HepG2 (cell line): ENCODE measurements around the gene PXMP4. TPM values are rescaled to one million over a fixed set of nuclear protein-coding genes. Genes with fewer than 3 reads are reported as not detected.

Source experiments
- CENPX ChIP-seq: sonication (generic); formaldehyde crosslinking; IDR thresholded peaks from 2 replicates; pipeline ENCODE4 v1.9.0; 2021; ENCODE audit warnings: mild to moderate bottlenecking, missing genetic modification reagents, moderate library complexity
- IRX3 ChIP-seq: sonication (generic); formaldehyde crosslinking; IDR thresholded peaks from 2 replicates; pipeline ENCODE4 v1.8.1; 2023; ENCODE audit warnings: mild to moderate bottlenecking, low read depth, missing genetic modification reagents, borderline replicate concordance
- KDM1A ChIP-seq: IDR thresholded peaks from 2 replicates; pipeline ENCODE4 v1.6.1; 2016; ENCODE audit warnings: missing compliant biosample characterization
- NCOA1 ChIP-seq: sonication (generic); formaldehyde crosslinking; IDR thresholded peaks from 2 replicates; pipeline ENCODE4 v1.9.0; 2021; ENCODE audit warnings: missing genetic modification reagents
- NR2F1 ChIP-seq, 2 experiments: fragments of 450-650 bp in 1 of 2; formaldehyde crosslinking in 1 of 2; IDR thresholded peaks; 2 replicates each; pipeline versions ENCODE4 v1.5.0 to v1.6.1; 2016 to 2020; ENCODE audit warnings: mild to moderate bottlenecking in 1 of 2, missing compliant biosample characterization in 1 of 2, missing genetic modification reagents in 1 of 2, moderate library complexity in 1 of 2
- YY1 ChIP-seq: IDR thresholded peaks from 2 replicates; pipeline ENCODE4 v1.6.1; 2011; ENCODE audit warnings: low read length, low read depth, moderate library complexity, mild to moderate bottlenecking; ENCODE audit not compliant: insufficient read depth, insufficient replicate concordance
- ZEB1 ChIP-seq: IDR thresholded peaks from 2 replicates; pipeline ENCODE4 v1.6.1; 2012; ENCODE audit warnings: mild to moderate bottlenecking, low read depth, inconsistent platforms; ENCODE audit not compliant: insufficient replicate concordance
- ZIK1 ChIP-seq: sonication (generic); formaldehyde crosslinking; IDR thresholded peaks from 2 replicates; pipeline ENCODE4 v1.5.0; 2020; ENCODE audit warnings: mild to moderate bottlenecking, low read depth, missing genetic modification reagents, borderline replicate concordance
- ZMYM2 ChIP-seq: sonication (generic); formaldehyde crosslinking; IDR thresholded peaks from 2 replicates; pipeline ENCODE4 v1.8.0; 2022; ENCODE audit warnings: mild to moderate bottlenecking, missing genetic modification reagents
- ZNF510 ChIP-seq: sonication (generic); formaldehyde crosslinking; IDR thresholded peaks from 2 replicates; pipeline ENCODE4 v1.4.0; 2020; ENCODE audit warnings: low read depth, mild to moderate bottlenecking, missing genetic modification reagents
- polyA plus RNA-seq, 8 experiments: library from polyadenylated mRNA; depleted of rRNA in 3 of 8; stranded (reverse) in 7 of 8; unstranded in 1 of 8; fragments of >200 nt; fragmentation: Illumina TruSeq in 4 of 8; extraction: Trizol in 4 of 8; gene quantifications; 2 replicates each; pipeline versions ENCODE4 v1.2.1 to v1.2.3, GENCODE V29; 2011 to 2016; ENCODE audit warnings: low read depth in 4 of 8, missing spikeins in 1 of 8, mixed read lengths in 1 of 8; ENCODE audit not compliant: insufficient read depth in 1 of 8
- total RNA-seq, 5 experiments: library from RNA; depleted of rRNA; stranded (reverse); fragments of >200 nt; fragmentation: Illumina TruSeq; extraction: Trizol; gene quantifications; 2 replicates each; pipeline ENCODE4 v1.2.3, GENCODE V29; 2016; ENCODE audit warnings: low read depth in 1 of 5
- TF ChIP-seq, protein P1 (sequence below), 2 experiments: sonication (generic) in 1 of 2; formaldehyde crosslinking in 1 of 2; IDR thresholded peaks; 2 replicates each; pipeline versions ENCODE4 v1.4.0 to v1.6.1; 2016 to 2020; ENCODE audit warnings: borderline replicate concordance in 1 of 2, low read depth in 1 of 2, mild to moderate bottlenecking in 1 of 2, missing genetic modification reagents in 1 of 2
- TF ChIP-seq, protein P2 (sequence below), 2 experiments: IDR thresholded peaks; 2 replicates each; pipeline ENCODE4 v1.6.1; 2011 to 2012; ENCODE audit warnings: low read length in 2 of 2, borderline replicate concordance in 1 of 2, low read depth in 1 of 2, mild to moderate bottlenecking in 1 of 2, moderate library complexity in 1 of 2
- TF ChIP-seq, protein P3 (sequence below): sonication (generic); formaldehyde crosslinking; IDR thresholded peaks from 2 replicates; pipeline ENCODE4 v1.8.1; 2023; ENCODE audit warnings: missing genetic modification reagents, mild to moderate bottlenecking, borderline replicate concordance
- TF ChIP-seq, protein P4 (sequence below): sonication (generic); formaldehyde crosslinking; IDR thresholded peaks from 2 replicates; pipeline ENCODE4 v1.4.0; 2020; ENCODE audit warnings: missing genetic modification reagents
- TF ChIP-seq, protein P5 (sequence below): sonication (generic); formaldehyde crosslinking; IDR thresholded peaks from 2 replicates; pipeline ENCODE4 v1.4.0; 2020; ENCODE audit warnings: low read depth, mild to moderate bottlenecking, missing genetic modification reagents
- TF ChIP-seq, protein P6 (sequence below): sonication (generic); formaldehyde crosslinking; IDR thresholded peaks from 2 replicates; pipeline ENCODE4 v1.8.1; 2023; ENCODE audit warnings: mild to moderate bottlenecking, missing genetic modification reagents

PXMP4 gene
- total and polyA plus RNA-seq, 2 of the 13 experiments (the other 11 are each of a cell fraction or from before 2014, with no cell fraction given) = not detected

DNA sequence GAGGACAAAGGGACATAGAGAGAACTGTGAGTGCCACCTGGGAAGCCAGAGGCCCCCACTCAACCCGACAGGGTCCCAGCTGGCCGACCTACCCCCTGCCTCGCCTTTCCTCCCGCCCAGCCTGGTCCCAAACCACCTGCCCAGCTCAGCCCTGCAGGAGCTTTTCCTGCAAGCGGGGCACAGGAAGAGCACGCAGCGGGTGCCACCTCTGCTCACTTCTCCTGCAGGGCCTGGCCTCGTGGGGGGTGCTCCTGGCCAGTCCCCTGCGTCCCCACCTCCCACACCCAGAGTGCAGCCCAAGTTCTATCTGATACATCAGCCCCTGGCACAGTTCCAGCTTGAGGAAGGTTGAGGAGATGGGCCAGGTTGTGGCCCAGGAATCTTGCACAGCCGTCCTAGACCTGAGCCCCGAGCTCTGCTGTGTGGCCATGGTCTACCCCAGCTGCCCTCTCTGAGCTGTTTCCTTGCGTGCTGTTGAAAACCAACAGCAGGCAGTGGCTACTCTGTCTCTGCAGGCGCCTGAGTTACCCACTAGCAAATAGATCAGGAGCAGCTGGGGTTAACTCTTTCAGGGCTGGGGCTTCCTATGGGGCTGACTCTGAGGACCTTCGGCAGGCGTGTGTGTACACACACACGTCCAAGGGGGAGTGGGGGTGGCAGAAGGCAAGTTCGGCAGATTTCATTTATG is 47.5 kb downstream of the PXMP4 start (continued):
- TF ChIP-seq CENPX (CRISPR knock-in tag) (no peak), YY1 (no peak), ZMYM2 (CRISPR knock-in tag) (no peak), ZEB1 (no peak), IRX3 (CRISPR knock-in tag) (no peak), NR2F1 (CRISPR knock-in tag; IDR thresholded peaks at IDR 0.05) (no peak), KDM1A (CRISPR knock-in tag) (peak; percentile 71), NCOA1 (CRISPR knock-in tag) (no peak), ZNF510 (CRISPR knock-in tag) (no peak), ZIK1 (0 out of 2 replicates have a peak, but pooled peaks have one; percentile 30)
- TF ChIP-seq, protein P1, sequence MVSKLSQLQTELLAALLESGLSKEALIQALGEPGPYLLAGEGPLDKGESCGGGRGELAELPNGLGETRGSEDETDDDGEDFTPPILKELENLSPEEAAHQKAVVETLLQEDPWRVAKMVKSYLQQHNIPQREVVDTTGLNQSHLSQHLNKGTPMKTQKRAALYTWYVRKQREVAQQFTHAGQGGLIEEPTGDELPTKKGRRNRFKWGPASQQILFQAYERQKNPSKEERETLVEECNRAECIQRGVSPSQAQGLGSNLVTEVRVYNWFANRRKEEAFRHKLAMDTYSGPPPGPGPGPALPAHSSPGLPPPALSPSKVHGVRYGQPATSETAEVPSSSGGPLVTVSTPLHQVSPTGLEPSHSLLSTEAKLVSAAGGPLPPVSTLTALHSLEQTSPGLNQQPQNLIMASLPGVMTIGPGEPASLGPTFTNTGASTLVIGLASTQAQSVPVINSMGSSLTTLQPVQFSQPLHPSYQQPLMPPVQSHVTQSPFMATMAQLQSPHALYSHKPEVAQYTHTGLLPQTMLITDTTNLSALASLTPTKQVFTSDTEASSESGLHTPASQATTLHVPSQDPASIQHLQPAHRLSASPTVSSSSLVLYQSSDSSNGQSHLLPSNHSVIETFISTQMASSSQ (IDR thresholded peaks at IDR 0.05; ENCODE audit: low read depth) = no peak
- TF ChIP-seq, protein P1 (CRISPR knock-in tag; IDR thresholded peaks at IDR 0.05; ENCODE audit: borderline replicate concordance) = peak; percentile 14; the same call in 1 of the 2 replicates
- TF ChIP-seq, protein P2, sequence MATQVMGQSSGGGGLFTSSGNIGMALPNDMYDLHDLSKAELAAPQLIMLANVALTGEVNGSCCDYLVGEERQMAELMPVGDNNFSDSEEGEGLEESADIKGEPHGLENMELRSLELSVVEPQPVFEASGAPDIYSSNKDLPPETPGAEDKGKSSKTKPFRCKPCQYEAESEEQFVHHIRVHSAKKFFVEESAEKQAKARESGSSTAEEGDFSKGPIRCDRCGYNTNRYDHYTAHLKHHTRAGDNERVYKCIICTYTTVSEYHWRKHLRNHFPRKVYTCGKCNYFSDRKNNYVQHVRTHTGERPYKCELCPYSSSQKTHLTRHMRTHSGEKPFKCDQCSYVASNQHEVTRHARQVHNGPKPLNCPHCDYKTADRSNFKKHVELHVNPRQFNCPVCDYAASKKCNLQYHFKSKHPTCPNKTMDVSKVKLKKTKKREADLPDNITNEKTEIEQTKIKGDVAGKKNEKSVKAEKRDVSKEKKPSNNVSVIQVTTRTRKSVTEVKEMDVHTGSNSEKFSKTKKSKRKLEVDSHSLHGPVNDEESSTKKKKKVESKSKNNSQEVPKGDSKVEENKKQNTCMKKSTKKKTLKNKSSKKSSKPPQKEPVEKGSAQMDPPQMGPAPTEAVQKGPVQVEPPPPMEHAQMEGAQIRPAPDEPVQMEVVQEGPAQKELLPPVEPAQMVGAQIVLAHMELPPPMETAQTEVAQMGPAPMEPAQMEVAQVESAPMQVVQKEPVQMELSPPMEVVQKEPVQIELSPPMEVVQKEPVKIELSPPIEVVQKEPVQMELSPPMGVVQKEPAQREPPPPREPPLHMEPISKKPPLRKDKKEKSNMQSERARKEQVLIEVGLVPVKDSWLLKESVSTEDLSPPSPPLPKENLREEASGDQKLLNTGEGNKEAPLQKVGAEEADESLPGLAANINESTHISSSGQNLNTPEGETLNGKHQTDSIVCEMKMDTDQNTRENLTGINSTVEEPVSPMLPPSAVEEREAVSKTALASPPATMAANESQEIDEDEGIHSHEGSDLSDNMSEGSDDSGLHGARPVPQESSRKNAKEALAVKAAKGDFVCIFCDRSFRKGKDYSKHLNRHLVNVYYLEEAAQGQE (IDR thresholded peaks at IDR 0.05; ENCODE audit: borderline replicate concordance in 1 of 2, low read depth in 1 of 2, low read length in 2 of 2) = no peak
- TF ChIP-seq, protein P3, sequence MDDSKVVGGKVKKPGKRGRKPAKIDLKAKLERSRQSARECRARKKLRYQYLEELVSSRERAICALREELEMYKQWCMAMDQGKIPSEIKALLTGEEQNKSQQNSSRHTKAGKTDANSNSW = 0 out of 2 replicates have a peak, but pooled peaks have one; percentile 55
- TF ChIP-seq, protein P4, sequence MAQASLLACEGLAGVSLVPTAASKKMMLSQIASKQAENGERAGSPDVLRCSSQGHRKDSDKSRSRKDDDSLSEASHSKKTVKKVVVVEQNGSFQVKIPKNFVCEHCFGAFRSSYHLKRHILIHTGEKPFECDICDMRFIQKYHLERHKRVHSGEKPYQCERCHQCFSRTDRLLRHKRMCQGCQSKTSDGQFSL (CRISPR knock-in tag) = 0 out of 2 replicates have a peak, but pooled peaks have one; percentile 13
- TF ChIP-seq, protein P5, sequence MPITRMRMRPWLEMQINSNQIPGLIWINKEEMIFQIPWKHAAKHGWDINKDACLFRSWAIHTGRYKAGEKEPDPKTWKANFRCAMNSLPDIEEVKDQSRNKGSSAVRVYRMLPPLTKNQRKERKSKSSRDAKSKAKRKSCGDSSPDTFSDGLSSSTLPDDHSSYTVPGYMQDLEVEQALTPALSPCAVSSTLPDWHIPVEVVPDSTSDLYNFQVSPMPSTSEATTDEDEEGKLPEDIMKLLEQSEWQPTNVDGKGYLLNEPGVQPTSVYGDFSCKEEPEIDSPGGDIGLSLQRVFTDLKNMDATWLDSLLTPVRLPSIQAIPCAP (CRISPR knock-in tag) = no peak
- TF ChIP-seq, protein P6, sequence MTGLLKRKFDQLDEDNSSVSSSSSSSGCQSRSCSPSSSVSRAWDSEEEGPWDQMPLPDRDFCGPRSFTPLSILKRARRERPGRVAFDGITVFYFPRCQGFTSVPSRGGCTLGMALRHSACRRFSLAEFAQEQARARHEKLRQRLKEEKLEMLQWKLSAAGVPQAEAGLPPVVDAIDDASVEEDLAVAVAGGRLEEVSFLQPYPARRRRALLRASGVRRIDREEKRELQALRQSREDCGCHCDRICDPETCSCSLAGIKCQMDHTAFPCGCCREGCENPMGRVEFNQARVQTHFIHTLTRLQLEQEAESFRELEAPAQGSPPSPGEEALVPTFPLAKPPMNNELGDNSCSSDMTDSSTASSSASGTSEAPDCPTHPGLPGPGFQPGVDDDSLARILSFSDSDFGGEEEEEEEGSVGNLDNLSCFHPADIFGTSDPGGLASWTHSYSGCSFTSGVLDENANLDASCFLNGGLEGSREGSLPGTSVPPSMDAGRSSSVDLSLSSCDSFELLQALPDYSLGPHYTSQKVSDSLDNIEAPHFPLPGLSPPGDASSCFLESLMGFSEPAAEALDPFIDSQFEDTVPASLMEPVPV (CRISPR knock-in tag) = 0 out of 2 replicates have a peak, but pooled peaks have one; percentile 11
